ENCODE measurements around the gene TBC1D17.
A peak's percentile ranks its signal among the peaks of the same experiment; 100 is the strongest.

The TBC1D17 gene

GRCh38 chr19:49849433-49850220 is 27.9 kb upstream of the TBC1D17 start:
- no peak for DNase-seq

- DNase-seq: no peak
These were observed 27.3 kb upstream of the TBC1D17 start for GRCh38 chr19:49850221-49850486.

- DNase-seq: peak; percentile 82
These were observed 26.8 kb upstream of the TBC1D17 start, which contains the start of gene PTOV1 for GRCh38 chr19:49850487-49851342. TSS of gene PTOV1 (plus strand) at chr19:49851159.

GRCh38 chr19:49851456-49852259 is 25.8 kb upstream of the TBC1D17 start:
- peak; percentile 24 for DNase-seq

- no peak for DNase-seq
These were observed 24.8 kb upstream of the TBC1D17 start for GRCh38 chr19:49852631-49853126.

- DNase-seq: no peak
These were observed 23.6 kb upstream of the TBC1D17 start for GRCh38 chr19:49853852-49854377.

- DNase-seq: no peak
These were observed 22.9 kb upstream of the TBC1D17 start for GRCh38 chr19:49854378-49855263.

GRCh38 chr19:49855277-49855675 is 22.2 kb upstream of the TBC1D17 start:
- DNase-seq: no peak

- DNase-seq: no peak
These were observed 21.6 kb upstream of the TBC1D17 start for GRCh38 chr19:49855676-49856573.

- DNase-seq: no peak
These were observed 20.9 kb upstream of the TBC1D17 start for GRCh38 chr19:49856574-49857021.

- no peak for DNase-seq
These were observed 20.3 kb upstream of the TBC1D17 start for GRCh38 chr19:49857061-49857837.

- no peak for DNase-seq
These were observed 19.7 kb upstream of the TBC1D17 start for GRCh38 chr19:49857838-49858087.

GRCh38 chr19:49858088-49858985 is 19.2 kb upstream of the TBC1D17 start:
- no peak for DNase-seq

GRCh38 chr19:49859682-49860335 is 17.7 kb upstream of the TBC1D17 start:
- no peak for DNase-seq

- DNase-seq: no peak
These were observed 17.0 kb upstream of the TBC1D17 start for GRCh38 chr19:49860336-49861102.

GRCh38 chr19:49861107-49861506 is 16.4 kb upstream of the TBC1D17 start:
- no peak for DNase-seq

GRCh38 chr19:49861541-49862378 is 15.7 kb upstream of the TBC1D17 start:
- no peak for DNase-seq
